HK-2 (cell line): ENCODE data around the gene CSF3R.

ENCODE experiments used
- DNase-seq: peaks from one replicate; pipeline ENCODE4 v3.0.0-alpha.2; 2018; ENCODE audit not compliant: unreplicated experiment

The CSF3R gene

GRCh38 chr1:36420409-36420808, 62.3 kb downstream of the CSF3R start:
- no peak for DNase-seq

DNA sequence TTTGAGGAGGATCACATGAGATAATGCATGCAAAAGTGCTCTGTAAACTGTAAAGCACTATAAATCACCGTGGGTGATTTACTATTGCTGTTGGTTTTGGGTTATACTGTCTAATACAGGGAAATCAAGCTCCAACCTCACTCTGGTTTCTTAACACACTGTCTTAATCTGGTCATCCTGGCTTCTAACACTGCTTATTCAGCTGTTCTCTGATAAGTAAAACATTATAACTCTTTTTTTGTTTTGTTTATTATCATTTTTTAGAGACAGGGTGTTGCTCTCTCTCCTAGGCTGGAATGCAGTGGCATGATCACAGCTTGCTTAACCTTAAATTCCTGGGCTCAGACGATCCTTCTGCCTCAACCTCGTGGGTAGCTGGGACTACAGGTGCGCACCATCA, 63.1 kb downstream of the CSF3R start:
- no peak for DNase-seq

GRCh38 chr1:36419140-36419539, 63.6 kb downstream of the CSF3R start:
- DNase-seq = no peak

- DNase-seq = no peak
Observed at GRCh38 chr1:36417931-36418330, 64.8 kb downstream of the CSF3R start.
